GM18861 (cell line): Measurements from ENCODE around the gene C1R.
"Not testable (repeated sequence)": the region's sequence is repeated elsewhere in the genome, so short reads cannot be mapped to it uniquely, and the experiment has no call there.

Source experiments
- ATAC-seq: cut with Tn5 transposase; IDR thresholded peaks from one replicate; pipeline ENCODE4 v1.9.1; 2021; ENCODE audit not compliant: unreplicated experiment

Gene C1R

GRCh38 chr12:7121324-7121723 lies 29.1 kb upstream of the C1R start:
- no peak for ATAC-seq

GRCh38 chr12:7120166-7120565 lies 27.9 kb upstream of the C1R start:
- ATAC-seq: no peak

- ATAC-seq: no peak
Measured at GRCh38 chr12:7118881-7119280, 26.6 kb upstream of the C1R start.

- ATAC-seq: no peak
Measured at GRCh38 chr12:7117670-7118069, 25.4 kb upstream of the C1R start.

GRCh38 chr12:7116916-7117315 lies 24.7 kb upstream of the C1R start:
- no peak for ATAC-seq

GRCh38 chr12:7116196-7116595 lies 24.0 kb upstream of the C1R start:
- no peak for ATAC-seq

GRCh38 chr12:7114851-7115250 lies 22.6 kb upstream of the C1R start:
- ATAC-seq: no peak

- ATAC-seq: no peak
Measured at GRCh38 chr12:7114008-7114407, 21.8 kb upstream of the C1R start.

- ATAC-seq: no peak
Measured at GRCh38 chr12:7113389-7113871, 21.2 kb upstream of the C1R start.

GRCh38 chr12:7112041-7112440 lies 19.8 kb upstream of the C1R start:
- no peak for ATAC-seq

- ATAC-seq: no peak
Measured at GRCh38 chr12:7110661-7111060, 18.4 kb upstream of the C1R start.

GRCh38 chr12:7109572-7109920 lies 17.3 kb upstream of the C1R start:
- ATAC-seq: no peak

- ATAC-seq: no peak
Measured at GRCh38 chr12:7108796-7109571, 16.7 kb upstream of the C1R start, which contains the start of gene C1RL. Gene C1RL, minus strand, starts transcription at chr12:7109214. Its CDS starts 34 bp downstream, at chr12:7109180.

GRCh38 chr12:7108003-7108795 lies 16.0 kb upstream of the C1R start:
- ATAC-seq: peak; percentile 82

GRCh38 chr12:7107636-7108002 lies 15.4 kb upstream of the C1R start:
- ATAC-seq: no peak

- ATAC-seq: not testable (repeated sequence)
Measured at GRCh38 chr12:7107181-7107580, 14.9 kb upstream of the C1R start.

- ATAC-seq: no peak
Measured at GRCh38 chr12:7106082-7106481, 13.8 kb upstream of the C1R start.

GRCh38 chr12:7103837-7104584 lies 11.8 kb upstream of the C1R start:
- no peak for ATAC-seq

- no peak for ATAC-seq
Measured at GRCh38 chr12:7102582-7102981, 10.3 kb upstream of the C1R start.

GRCh38 chr12:7101694-7102131 lies 9.5 kb upstream of the C1R start:
- no peak for ATAC-seq

GRCh38 chr12:7101047-7101693 lies 8.9 kb upstream of the C1R start:
- ATAC-seq: no peak
